HG03139 (cell line): ENCODE data around the gene HTRA2.
"Not testable (repeated sequence)": the region's sequence is repeated elsewhere in the genome, so short reads cannot be mapped to it uniquely, and the experiment has no call there.

Experiments
- ATAC-seq: cut with Tn5 transposase; IDR thresholded peaks from one replicate; pipeline ENCODE4 v1.9.1; 2021; ENCODE audit not compliant: unreplicated experiment

The HTRA2 gene

DNA sequence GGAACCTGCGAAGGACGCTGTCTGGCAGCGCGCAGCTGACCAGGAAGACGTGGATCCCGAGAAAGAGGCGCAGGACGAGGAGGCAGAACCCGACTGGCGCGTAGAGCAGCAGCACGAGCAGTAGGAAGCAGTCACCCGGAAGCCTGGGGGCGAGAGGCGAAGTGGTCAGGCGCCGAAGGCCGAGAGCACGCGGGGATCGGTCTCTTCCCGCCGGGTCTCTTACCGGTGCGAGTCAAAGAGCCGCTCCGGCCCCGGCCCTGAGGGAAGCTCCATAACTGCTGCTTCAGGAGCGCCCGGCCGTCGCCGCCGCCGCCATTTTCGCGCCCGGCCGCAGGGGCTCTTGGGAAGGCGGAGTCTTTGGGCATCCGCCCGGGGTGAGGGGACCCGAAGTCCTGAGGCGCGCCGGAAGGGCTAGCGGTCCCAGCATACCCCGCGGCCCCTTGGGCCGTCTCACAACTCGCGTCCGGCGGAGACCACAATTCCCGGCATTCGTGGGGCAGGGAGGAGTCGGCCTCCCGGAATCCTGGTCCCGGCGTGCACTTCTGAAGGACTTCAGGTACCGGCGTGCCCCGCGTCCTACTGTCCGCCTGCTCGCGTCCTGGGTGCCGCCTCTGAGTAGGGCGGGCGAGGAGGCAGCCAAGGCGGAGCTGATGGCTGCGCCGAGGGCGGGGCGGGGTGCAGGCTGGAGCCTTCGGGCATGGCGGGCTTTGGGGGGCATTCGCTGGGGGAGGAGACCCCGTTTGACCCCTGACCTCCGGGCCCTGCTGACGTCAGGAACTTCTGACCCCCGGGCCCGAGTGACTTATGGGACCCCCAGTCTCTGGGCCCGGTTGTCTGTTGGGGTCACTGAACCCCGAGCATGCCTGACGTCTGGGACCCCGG, at the start of gene HTRA2, which contains the start of gene AUP1:
Gene HTRA2, plus strand, starts transcription at position 577 of the 882 bp plus-strand sequence. Its CDS starts 74 bp downstream, at position 651.
Gene AUP1, minus strand, starts transcription at position 350 of the 882 bp plus-strand sequence. Its CDS starts 77 bp downstream, at position 273.
- peak; percentile 71 for ATAC-seq

DNA sequence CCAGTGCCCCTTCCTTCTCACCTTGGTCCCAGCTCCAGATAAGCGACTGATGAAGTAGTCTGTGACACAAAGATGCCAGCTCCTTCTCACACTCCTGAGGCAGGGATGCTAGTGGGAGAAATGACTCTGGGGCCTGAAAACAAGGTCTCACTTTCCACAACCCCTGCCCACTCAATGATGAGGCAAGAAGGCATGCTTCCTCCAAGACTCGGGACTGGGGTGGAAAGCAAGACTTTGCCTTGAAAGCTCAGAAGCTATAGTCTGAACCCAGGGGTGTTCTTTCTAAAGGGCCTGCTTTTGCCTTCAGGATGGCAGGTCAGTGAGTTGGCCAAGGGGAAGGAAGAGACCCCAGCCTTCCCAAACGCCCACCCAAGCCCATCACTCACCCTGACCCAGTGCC, 48.3 kb upstream of the HTRA2 start:
- ATAC-seq = no peak

DNA sequence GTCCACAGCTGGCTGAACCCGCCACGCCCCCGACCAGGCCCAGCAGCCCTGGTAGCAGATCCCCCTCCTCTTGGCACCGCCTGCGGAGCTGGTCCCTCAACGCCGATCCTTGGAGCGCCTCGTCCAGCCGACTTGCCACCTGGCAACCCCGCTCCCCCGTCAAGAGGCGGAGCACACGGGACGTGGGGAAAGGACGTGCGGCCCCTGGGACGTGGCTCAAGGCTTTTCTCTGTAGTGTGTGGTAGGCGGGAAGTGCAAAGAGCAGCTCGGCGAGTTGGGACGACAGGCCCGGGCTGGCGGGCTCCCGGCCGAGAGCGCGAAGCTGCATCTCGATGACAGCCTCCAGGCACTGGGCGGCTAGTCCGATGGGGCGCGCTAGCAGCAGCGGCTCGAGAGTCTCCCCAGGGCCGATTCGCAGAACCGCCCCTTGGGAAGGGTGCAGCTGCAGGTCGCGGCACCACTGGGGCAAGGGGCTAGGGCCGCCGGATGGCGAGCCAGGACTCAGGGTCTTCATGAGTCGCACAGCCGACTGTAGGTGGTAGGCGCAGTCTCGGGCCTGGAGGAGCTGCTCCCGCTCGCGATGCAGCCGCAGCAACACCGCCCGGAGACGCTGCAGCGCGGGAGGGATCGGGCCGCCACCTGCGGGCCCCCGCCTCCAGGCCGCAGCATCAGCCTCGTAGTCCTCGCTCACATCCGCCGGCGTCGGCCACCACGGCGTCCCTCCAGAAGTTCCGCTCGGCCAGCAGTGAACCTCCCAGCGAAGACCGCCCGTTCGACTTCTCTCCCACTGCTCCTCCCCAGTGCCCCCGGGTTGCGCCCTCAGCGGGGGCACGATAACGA, 47.6 kb upstream of the HTRA2 start:
- peak; percentile 34 for ATAC-seq

DNA sequence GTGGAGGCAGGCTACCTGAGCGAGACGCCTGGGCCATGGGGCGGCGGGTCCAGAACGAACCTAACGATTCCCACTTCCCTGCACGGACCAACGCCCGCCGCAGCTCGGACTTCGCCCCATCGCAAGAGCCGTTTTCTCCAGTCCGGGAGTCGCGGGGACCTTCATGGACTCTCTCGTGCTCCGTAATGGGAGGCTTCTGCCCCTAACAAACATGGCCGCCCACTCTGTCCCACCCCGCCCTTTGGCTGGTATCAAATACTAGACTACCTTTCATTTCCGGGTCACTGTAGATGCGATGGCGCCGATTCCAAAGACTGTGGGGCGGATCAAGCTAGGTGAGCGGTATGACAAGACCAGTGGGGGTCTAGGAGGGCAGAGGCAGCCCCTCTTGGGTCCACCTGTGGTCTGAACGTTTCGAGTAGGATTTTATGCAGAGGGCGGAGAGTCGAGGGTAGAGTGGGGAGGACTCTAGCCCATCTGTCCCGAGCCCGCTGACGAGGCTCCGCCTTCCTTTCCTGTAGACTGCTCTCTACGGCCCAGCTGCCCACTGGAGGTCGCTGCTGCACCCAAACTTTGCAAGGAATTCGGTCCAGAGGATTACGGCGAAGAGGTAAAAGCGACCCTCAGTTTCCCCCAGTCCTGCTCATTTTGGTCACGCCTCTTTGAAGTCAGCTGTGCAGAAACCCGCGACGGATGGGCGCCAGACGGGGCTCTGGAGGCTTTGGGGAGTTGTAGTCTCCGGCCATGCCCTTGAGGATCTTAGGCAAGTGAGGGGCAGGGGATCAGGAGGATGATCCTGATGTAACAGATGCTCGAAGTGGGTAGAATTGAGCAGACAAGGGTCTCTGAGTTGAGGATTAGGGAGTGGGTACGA, 46.7 kb upstream of the HTRA2 start, which contains the start of the genes CCDC142 and TTC31:
Gene CCDC142, minus strand, starts transcription at position 198 of the 874 bp plus-strand sequence. Its CDS starts 161 bp downstream, at position 37.
Gene TTC31, plus strand, starts transcription at position 281 of the 874 bp plus-strand sequence. Its CDS starts 15 bp downstream, at position 296.
- peak; percentile 80 for ATAC-seq

DNA sequence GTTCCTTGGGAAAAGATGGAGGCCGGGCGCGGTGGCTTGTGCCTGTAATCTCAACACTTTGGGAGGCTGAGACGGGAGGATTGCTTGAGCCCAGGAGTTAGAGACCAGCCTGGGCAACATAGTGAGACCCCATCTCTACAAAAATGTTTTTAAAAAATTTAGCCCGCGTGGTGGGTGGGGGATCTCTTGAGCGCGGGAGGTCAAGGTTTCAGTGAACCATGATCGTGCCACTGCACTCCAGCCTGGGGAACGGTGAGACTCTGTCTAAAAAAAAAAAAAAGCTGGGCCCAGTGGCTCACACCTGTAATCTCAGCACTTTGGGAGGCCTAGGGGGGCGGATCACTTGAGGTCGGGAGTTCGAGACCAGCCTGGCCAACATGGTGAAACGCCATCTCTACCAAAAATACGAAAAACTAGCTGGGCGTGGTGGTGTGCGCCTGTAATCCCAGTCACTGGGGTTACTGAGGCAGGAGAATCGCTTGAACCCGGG, 46.0 kb upstream of the HTRA2 start:
- not testable (repeated sequence) for ATAC-seq

DNA sequence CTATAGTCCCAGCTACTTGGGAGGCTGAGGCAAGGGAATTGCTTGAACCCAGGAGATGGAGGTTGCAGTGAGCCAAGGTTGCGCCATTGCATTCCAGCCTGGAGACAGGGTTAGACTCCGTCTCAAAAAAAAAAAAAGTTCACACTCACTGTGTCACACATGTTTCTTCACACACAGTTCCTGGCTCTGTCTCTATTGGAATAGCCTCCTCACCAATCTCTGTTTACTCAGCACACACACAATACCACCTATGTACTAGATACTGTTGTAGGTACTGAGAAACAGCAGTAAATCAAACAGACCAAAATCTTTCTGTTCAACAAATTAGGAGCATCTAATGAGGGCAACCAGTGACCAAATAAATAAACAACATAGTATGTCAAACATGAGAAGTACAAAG, 43.6 kb upstream of the HTRA2 start:
- no peak for ATAC-seq

DNA sequence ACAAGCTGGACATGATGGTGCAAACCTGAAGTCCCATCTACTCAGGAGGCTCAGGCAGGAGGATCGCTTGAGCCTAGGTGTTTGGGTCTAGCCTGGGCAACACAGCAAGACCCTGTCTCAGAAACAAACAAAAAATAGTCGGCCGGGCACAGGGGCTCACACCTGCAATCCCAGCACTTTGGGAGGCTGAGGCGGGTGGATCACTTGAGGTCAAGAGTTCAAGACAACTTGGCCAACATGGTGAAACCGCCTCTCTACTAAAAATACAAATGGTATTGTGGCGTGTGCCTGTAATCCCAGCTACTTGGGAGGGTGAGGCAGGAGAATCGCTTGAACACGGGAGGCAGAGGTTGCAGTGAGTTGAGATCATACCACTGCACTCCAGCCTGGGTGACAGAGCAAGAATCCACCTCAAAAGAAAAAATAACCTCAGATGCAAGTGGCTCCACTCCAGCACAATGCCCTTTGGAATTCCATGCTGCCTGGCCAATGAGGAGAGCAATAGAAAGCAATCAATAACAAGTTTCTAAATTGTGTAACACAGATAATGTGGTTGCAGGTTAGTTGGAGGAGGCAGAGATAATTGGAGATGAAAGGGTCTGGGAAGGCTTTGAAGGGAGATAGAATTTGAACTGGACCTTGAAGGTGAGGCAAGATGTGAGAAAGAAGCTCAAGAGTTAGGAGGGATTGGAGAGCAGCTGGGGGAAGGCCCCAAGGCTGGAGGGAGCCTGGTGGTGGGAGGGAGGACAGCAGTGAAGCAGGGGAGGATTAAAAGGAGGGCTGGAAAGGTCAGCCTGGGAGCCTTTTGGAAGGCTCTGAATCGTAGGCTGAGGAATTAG, 40.9 kb upstream of the HTRA2 start:
- ATAC-seq = no peak

DNA sequence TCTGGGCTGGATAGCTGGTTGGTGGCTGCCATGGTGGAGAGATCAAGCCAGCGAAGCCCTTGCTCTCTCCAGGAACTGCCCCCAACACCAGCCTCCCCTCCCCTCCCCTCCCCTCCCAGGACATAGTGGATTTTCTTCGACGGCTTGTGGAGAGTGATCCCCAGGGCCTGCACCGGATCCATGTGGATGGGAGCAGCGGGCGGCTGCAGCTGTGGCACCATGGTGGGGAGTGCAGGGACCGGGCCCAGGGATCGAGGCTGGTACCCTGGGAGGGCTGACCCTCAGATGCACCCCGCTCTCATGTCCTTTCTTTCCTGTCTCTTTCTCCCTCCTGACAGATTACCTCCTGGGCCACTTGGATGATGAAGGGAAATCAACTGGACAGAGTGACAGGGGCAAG, 39.8 kb upstream of the HTRA2 start:
- no peak for ATAC-seq

DNA sequence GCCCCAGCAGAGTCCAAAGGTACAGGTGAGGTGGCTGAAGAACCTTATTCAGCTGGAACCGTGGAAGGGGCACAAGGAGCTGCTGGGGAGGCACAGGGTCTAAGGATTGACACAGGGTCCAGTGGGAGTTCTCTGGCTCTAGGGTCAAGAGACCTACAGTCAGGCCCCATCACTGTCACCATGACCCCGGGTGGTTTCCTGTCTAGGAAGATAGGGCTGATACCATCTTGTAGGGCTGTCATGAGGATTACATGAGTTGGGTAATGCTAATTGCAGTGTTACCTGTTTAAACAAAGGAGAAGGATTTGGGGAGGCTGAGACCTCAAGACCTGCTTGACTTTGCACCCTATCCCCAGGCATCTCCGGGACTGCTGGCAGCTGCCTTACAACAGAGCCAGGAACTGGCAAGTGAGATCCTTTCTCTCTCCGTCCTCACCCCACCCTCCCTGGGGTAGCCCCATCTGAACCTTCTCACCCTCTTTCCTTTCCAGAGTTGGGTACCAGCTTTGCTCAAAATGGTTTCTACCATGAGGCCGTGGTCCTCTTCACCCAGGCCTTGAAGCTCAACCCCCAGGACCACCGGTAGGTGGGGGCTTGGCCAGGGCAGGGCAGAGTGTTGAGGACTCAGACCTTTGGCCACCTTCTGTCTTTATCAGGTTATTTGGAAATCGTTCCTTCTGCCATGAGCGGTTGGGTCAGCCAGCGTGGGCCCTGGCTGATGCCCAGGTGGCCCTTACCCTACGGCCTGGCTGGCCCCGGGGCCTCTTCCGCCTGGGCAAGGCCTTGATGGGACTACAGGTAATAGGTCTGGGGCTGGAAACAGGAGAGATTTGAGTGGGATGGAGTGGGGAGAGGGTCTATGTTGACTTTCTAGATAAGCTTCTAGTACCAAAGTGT, 37.8 kb upstream of the HTRA2 start:
- ATAC-seq = no peak

DNA sequence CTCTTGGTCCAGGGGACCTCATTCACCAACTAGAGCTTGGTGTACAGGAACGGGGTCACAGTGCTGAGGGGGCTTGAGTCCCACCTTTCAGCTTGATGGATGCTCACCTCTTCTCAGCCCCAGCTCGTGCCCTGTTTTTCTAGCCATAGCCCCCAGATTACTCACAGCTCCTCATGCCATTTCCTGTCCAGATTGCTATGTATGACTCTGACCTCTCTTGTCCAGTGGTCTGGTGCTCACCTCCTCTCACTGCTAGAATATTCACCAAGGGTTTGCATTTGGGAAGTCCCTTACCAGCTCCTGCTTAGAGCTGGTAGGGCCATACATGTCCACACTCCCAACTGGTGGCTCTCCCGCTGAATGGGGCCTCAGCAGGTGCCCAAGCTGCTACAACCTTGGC, 36.2 kb upstream of the HTRA2 start:
- no peak for ATAC-seq

DNA sequence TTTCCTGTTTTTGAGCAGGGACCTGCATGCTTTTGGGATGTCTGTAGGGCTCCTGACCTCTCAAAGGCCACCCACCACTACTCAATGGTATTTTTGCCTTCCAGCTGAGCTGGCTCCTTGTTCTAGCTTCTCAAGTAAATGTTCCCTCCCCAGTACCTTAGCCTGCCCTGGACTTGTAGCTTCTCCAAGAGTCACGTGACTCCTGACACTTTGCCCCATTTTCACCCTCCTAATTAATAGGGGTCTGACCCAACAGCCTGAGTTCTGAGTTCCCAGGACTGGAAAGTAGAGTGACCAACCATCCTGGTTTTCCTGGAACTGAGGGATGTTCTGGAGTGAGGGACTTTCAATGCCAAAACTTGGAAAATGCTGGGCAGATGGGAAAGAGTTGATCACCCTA, 34.3 kb upstream of the HTRA2 start:
- no peak for ATAC-seq

DNA sequence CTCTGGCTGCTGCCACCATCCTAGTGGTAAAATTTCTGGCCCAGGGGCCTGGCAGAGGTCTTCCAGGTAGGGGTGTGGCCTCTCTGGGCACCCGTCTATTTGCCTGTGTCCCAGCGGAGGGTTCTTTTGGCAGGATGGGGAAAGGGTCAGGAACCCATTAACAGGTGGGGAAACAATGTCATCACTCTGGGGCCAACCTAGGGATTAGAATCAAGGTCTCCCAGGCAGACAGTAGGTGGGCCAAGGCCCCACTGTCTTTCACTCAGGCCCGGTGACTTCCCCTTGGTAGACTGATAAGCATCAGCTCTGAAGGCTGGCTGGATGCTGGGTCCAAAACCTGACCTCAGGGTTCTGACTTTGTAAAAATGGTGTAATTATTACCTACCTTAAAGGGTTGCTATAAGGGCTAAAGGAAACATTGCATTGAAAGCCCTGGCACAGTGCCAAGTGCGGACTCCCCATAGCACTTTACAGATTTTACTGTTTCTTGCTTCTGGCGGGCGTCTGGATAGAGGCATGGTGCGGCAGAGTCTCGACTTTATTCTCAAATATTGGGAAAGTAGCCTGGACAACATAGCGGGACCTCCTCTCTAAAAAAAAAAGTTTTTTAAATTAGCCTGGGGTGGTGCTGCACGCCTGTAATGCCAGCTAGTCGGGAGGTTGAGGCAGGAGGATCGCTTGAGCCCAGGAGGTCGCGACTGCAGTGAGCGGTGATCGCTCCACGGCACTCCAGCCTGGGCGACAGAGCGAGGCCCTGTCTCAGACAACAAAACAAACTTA, 32.5 kb upstream of the HTRA2 start:
- ATAC-seq = no peak

DNA sequence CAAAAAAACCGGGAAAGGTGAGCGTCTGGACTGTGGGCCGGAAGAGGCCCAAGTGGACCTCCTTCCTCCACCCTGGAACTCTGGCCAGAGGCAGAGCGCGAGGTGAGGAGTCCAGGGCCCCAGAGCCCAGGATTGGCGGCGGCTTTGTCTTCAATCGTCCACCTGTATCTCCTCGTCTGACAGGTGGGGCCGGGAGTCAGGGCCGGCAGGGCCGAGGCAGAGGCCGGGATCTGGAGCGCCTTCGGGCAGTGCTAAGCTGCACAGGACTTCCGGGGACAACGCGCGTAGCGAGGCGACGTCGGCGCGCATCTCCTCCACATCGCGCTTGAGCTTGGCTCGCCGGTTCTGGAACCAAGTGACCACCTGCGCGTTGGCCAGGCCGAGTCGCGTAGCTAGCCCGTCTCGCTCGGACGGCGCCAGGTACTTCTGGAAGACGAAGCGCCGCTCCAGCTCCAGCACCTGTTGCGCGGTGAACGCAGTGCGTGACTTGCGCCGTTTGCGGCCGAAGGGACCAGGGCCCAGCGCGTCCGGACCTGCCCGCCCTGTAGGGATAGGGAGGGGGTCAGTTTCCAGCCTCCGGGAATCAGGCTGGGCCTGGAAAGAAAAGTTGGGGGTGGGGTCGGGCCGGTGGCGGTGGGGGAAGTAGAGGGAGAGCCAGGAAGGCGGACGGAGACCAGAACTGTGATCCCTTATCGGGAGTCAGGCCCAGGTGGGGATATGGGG, 31.8 kb upstream of the HTRA2 start:
- no peak for ATAC-seq

DNA sequence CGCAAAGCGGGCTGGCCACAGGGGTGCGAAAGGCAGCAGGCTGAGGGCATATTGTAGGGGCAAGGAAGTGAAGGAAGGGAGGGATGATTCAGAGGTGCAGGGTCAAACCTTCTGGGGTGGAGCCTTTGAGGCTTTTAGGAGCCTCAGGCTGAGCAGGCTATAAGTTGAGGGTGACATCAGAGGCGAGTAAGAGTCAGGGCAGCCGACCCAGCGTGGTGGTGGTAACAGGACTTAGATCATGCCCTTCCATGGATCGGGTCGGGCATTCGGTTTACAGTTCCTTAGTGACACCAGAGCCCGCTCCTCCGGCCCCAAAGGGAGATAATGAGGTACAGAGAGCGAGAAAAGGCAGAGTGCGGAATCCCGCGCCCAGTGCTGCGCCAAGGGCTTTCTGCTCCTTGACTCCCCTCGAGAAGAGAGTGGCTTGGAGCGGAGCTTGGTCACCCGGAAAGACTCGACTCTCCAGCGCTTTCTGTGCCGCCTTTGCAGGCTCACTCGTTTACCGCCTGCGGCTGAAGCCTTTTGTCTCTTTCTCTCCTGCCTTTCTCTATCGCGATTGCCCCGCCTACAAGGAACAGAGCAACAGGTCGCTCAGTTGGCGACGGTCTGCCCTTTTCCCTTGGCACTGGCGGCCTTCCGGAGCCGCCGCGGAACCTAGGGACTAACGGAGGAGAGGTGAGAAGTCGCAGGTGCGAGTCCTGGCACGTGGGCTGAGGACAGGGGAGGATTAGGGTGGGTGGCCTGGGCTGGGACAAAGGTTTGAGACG, 31.1 kb upstream of the HTRA2 start:
- ATAC-seq = no peak

DNA sequence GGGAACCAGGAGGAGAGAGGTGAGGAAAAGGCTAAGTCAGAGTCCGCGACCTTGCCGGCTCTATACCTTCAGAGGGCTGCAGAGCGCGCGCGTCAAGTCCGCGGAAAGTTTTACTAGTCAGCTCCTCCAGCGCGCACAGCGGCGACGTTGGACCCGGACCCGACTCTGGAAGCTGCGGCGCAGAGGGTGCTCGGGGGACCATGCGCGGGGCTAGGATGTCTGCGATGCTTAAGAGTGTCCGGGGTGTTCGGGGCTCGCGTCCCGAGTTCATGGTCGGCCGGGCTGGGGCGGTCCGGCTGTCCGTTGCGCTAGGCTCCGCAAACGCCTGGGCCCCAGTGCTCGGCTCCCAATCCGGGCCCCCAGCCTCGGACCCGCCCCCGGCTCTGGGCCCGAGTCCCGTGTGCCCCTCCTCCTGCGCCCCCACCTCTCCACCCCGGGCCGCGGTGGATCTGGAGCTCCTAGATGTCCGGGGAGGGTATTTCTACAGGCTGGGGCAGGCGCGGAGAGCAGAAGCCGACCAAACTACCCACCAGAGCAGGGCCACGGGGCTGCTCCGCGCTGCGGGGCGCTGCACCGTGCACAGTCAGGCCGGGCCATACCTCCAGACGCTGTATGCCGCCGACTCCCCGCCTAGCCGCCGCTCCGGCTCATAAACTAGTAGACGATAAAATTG, 30.3 kb upstream of the HTRA2 start, which contains the start of gene LBX2:
Gene LBX2, minus strand, starts transcription at position 337 of the 673 bp plus-strand sequence. Its CDS starts 66 bp downstream, at position 271.
- ATAC-seq = no peak
